ENCODE data around the gene TMEM179.
"Not testable (repeated sequence)": the region's sequence is repeated elsewhere in the genome, so short reads cannot be mapped to it uniquely, and the experiment has no call there.

GRCh38 chr14:104579939-104580338, 24.6 kb downstream of the TMEM179 start:
- TF ChIP-seq MYC (IDR thresholded peaks at IDR 0.05; ENCODE audit: low read depth, low read length); CTCF (IDR thresholded peaks at IDR 0.05; ENCODE audit: low read depth, low read length); MAX (IDR thresholded peaks at IDR 0.05; ENCODE audit: low read depth, low read length); POLR2A (IDR thresholded peaks at IDR 0.05; ENCODE audit: extremely low read depth, insufficient read length): not testable (repeated sequence)
